HepG2 (cell line): Measurements from ENCODE around the gene THSD4. TPM values are rescaled to one million over a fixed set of nuclear protein-coding genes. Genes with fewer than 3 reads are reported as not detected.

Source experiments
- ATAC-seq: fragments of 200-7000 bp; cut with Tn5 transposase; 3 replicates; pipeline ENCODE4 v1.9.1; 2020; ENCODE audit warnings: mild to moderate bottlenecking, moderate library complexity
- BruUV-seq: library from RNA; stranded (reverse); fragments of 400-500 nt; replicated peaks from 2 replicates; lab custom pipeline; 2021; lab: Mats Ljungman, UMichigan
- CTCF ChIA-PET: fragments of 300-600 bp; formaldehyde crosslinking; extraction: SDS; loops from one replicate; lab custom pipeline; 2021; ENCODE audit warnings: low total read pairs, inconsistent platforms, low intra/inter-chr PET ratio; lab: Yijun Ruan, JAX
- POLR2A ChIA-PET: fragments of 350-600 bp; sonication (Branson Sonifier 250); formaldehyde crosslinking; loops from one replicate; lab custom pipeline; 2020; ENCODE audit warnings: antibody characterized with exemption, inconsistent platforms; lab: Yijun Ruan, JAX
- DNase-seq: peaks from one replicate; pipeline ENCODE4 v3.0.0-alpha.2; 2015; ENCODE audit warnings: low spot score
- FAIRE-seq: peaks from 3 replicates; lab custom pipeline; 2011; peaks lifted over from hg19 to GRCh38; lab: Jason Lieb, UNC
- H2AFZ ChIP-seq: one replicate; pipeline ENCODE4 v1.6.1; 2011; ENCODE audit warnings: low read length, inconsistent platforms
- H3K27ac ChIP-seq: fragments of 300-600 bp; 3 replicates; pipeline ENCODE4 v1.8.0; 2011; ENCODE audit warnings: mixed run types, mild to moderate bottlenecking, mixed read lengths, low read length, inconsistent platforms; ENCODE audit not compliant: insufficient read depth; ENCODE audit errors: extremely low read length
- H3K27me3 ChIP-seq, 2 experiments: fragments of 200-600 bp in 1 of 2; 2 replicates in 1 of 2; 3 replicates in 1 of 2; pipeline versions ENCODE4 v1.6.0 to v1.8.0; 2011; ENCODE audit warnings: low read length in 2 of 2, mild to moderate bottlenecking in 2 of 2, moderate library complexity in 2 of 2, inconsistent platforms in 1 of 2; ENCODE audit not compliant: insufficient read depth in 2 of 2, control insufficient read depth in 1 of 2
- H3K36me3 ChIP-seq, 2 experiments: fragments of 200-600 bp in 1 of 2; replicated peaks in 1 of 2; 2 replicates in 1 of 2; 3 replicates in 1 of 2; pipeline versions ENCODE4 v1.5.1 to v1.8.0; 2011; ENCODE audit warnings: low read length in 2 of 2, inconsistent platforms in 1 of 2; ENCODE audit not compliant: insufficient read depth in 2 of 2, control insufficient read depth in 1 of 2
- H3K4me1 ChIP-seq: 2 replicates; pipeline ENCODE4 v1.5.1; 2012; ENCODE audit warnings: low read length, inconsistent platforms; ENCODE audit not compliant: insufficient read depth
- H3K4me2 ChIP-seq: 2 replicates; pipeline ENCODE4 v1.6.0; 2011; ENCODE audit warnings: low read depth, low read length, inconsistent platforms
- H3K4me3 ChIP-seq, 3 experiments: fragments of 200-600 bp in 1 of 3; sonication (generic), shearing (Covaris generic) in 1 of 3; replicated peaks in 1 of 3; 2 replicates each; pipeline ENCODE4 v1.5.1; 2011 to 2016; ENCODE audit warnings: low read length in 3 of 3, inconsistent platforms in 2 of 3, low read depth in 2 of 3, mild to moderate bottlenecking in 2 of 3, control low read depth in 1 of 3, mixed read lengths in 1 of 3; ENCODE audit not compliant: insufficient read depth in 1 of 3
- H3K79me2 ChIP-seq: one replicate; pipeline ENCODE4 v1.6.1; 2011; ENCODE audit warnings: low read length, inconsistent platforms; ENCODE audit not compliant: insufficient read depth
- H3K9ac ChIP-seq: 2 replicates; pipeline ENCODE4 v1.6.0; 2011; ENCODE audit warnings: mild to moderate bottlenecking, low read depth, low read length, inconsistent platforms; ENCODE audit not compliant: insufficient read depth
- H3K9me3 ChIP-seq: 2 replicates; pipeline ENCODE4 v1.5.1; 2012; ENCODE audit warnings: mild to moderate bottlenecking, low read length
- H4K20me1 ChIP-seq: 2 replicates; pipeline ENCODE4 v1.6.0; 2011; ENCODE audit warnings: inconsistent platforms, mild to moderate bottlenecking, low read length, moderate library complexity; ENCODE audit not compliant: insufficient read depth
- AKNA ChIP-seq: sonication (generic); formaldehyde crosslinking; IDR thresholded peaks from 2 replicates; pipeline ENCODE4 v1.4.0; 2020; ENCODE audit warnings: missing genetic modification reagents, borderline replicate concordance
- IRF1 ChIP-seq: sonication (generic); formaldehyde crosslinking; IDR thresholded peaks from 2 replicates; pipeline ENCODE4 v1.4.0; 2020; ENCODE audit warnings: low read depth, mild to moderate bottlenecking, missing genetic modification reagents
- NFYC ChIP-seq: IDR thresholded peaks from 2 replicates; pipeline ENCODE4 v1.6.1; 2016; ENCODE audit warnings: missing genetic modification reagents, missing compliant biosample characterization
- RAD21 ChIP-seq: fragments of 450-650 bp; formaldehyde crosslinking; IDR thresholded peaks from 2 replicates; pipeline ENCODE4 v1.5.0; 2020; ENCODE audit warnings: mild to moderate bottlenecking
- TGIF2 ChIP-seq: IDR thresholded peaks from 2 replicates; pipeline ENCODE4 v1.6.1; 2016; ENCODE audit warnings: control low read depth, missing compliant biosample characterization
- ZFP37 ChIP-seq: sonication (generic); formaldehyde crosslinking; IDR thresholded peaks from 2 replicates; pipeline ENCODE4 v1.4.0; 2020; ENCODE audit warnings: missing genetic modification reagents, borderline replicate concordance
- ZNF431 ChIP-seq: sonication (generic); formaldehyde crosslinking; IDR thresholded peaks from 2 replicates; pipeline ENCODE4 v1.9.0; 2022; ENCODE audit warnings: missing genetic modification reagents, low read depth, mild to moderate bottlenecking, borderline replicate concordance
- ZNF660 ChIP-seq: sonication (generic); formaldehyde crosslinking; IDR thresholded peaks from 2 replicates; pipeline ENCODE4 v1.5.1; 2020; ENCODE audit warnings: mild to moderate bottlenecking, low read depth, missing genetic modification reagents, borderline replicate concordance
- ZNF710 ChIP-seq: sonication (generic); formaldehyde crosslinking; IDR thresholded peaks from 2 replicates; pipeline ENCODE4 v1.5.0; 2020; ENCODE audit warnings: mild to moderate bottlenecking, missing genetic modification reagents, borderline replicate concordance
- WGBS: methylation state at CpG from one replicate; pipeline ENCODE4 v1.1.6; 2017; ENCODE audit warnings: low lambda C conversion rate; 5-methylcytosine and 5-hydroxymethylcytosine counted together
- in situ Hi-C: cut with HindIII; loops from 2 replicates; pipeline ENCODE4 v1.10.0; 2017; ENCODE audit warnings: low pct_unique_long_range_greater_than_20kb; ENCODE audit not compliant: extremely low pct_ligation_motif_present
- intact Hi-C: fragments of 100-400 bp; cut with micrococcal nuclease; formaldehyde crosslinking; loops from one replicate; pipeline ENCODE4 v1.10.0; 2022; ENCODE audit not compliant: unreplicated experiment
- polyA plus RNA-seq, 8 experiments: library from polyadenylated mRNA; depleted of rRNA in 3 of 8; stranded (reverse) in 7 of 8; unstranded in 1 of 8; fragments of >200 nt; fragmentation: Illumina TruSeq in 4 of 8; extraction: Trizol in 4 of 8; gene quantifications; 2 replicates each; pipeline versions ENCODE4 v1.2.1 to v1.2.3, GENCODE V29; 2011 to 2016; ENCODE audit warnings: low read depth in 4 of 8, missing spikeins in 1 of 8, mixed read lengths in 1 of 8; ENCODE audit not compliant: insufficient read depth in 1 of 8
- total RNA-seq, 5 experiments: library from RNA; depleted of rRNA; stranded (reverse); fragments of >200 nt; fragmentation: Illumina TruSeq; extraction: Trizol; gene quantifications; 2 replicates each; pipeline ENCODE4 v1.2.3, GENCODE V29; 2016; ENCODE audit warnings: low read depth in 1 of 5

THSD4 gene
- total and polyA plus RNA-seq, 2 of the 13 experiments (the other 11 are each of a cell fraction or from before 2014, with no cell fraction given), result 0.07 to 0.21 TPM

- Histone ChIP-seq H3K79me2 (no peaks in the 10 kb centered on the region), H3K36me3 (no peaks in the 10 kb centered on the region), H3K4me2 (no peak overlapping the region), H3K4me3 (no peak overlapping the region), H3K27ac (no peak overlapping the region), H4K20me1 (no peaks in the 10 kb centered on the region), H3K9me3 (no peaks in the 10 kb centered on the region), H3K4me1 (no peaks in the 10 kb centered on the region), H2AFZ (no peak overlapping the region), H3K27me3 (peaks cover 1 to 7% of the 10 kb centered on the region in 2 experiments; a peak in 1 of 5 replicates), H3K9ac (no peak overlapping the region)
- ChIA-PET POLR2A (no interaction called here), CTCF (no interaction called here)
- no TSS peak for BruUV-seq
- WGBS, result 36% methylated on average over 12 of the region's 13 CpGs
- intact Hi-C loops, result no loop called here
- in situ Hi-C loops, result no loop called here
- no peak for DNase-seq
- TF ChIP-seq ZNF710 (CRISPR knock-in tag) (no peak), AKNA (no peak), RAD21 (CRISPR knock-in tag) (no peak), ZNF431 (CRISPR knock-in tag) (no peak), TGIF2 (CRISPR knock-in tag) (no peak), NFYC (no peak), ZFP37 (CRISPR knock-in tag) (no peak), IRF1 (CRISPR knock-in tag) (no peak), ZNF660 (CRISPR knock-in tag) (no peak)
- no peak for ATAC-seq
- FAIRE-seq, result no peak
These were observed 21.0 kb downstream of the THSD4 start for GRCh38 chr15:71136159-71136783.
